GM23248 (cell line): ENCODE measurements around the gene EPHA1.

Experiments
- EZH2 ChIP-seq: fragments of 200-600 bp; sonication (generic); IDR thresholded peaks from 2 replicates; pipeline ENCODE4 v1.6.1; 2018; ENCODE audit warnings: antibody characterized with exemption, mild to moderate bottlenecking; ENCODE audit not compliant: insufficient read depth, poor library complexity, severe bottlenecking
- EZH2phosphoT487 ChIP-seq: fragments of 200-600 bp; sonication (generic); IDR thresholded peaks from 2 replicates; pipeline ENCODE4 v1.6.1; 2018; ENCODE audit warnings: antibody characterized with exemption, moderate library complexity, mild to moderate bottlenecking, low read depth; ENCODE audit not compliant: insufficient read depth

- TF ChIP-seq EZH2phosphoT487 (no peak), EZH2 (no peak)
Measured at GRCh38 chr7:143380646-143381426, 27.8 kb downstream of the EPHA1 start, which contains the start of gene ZYX.
